Effector memory CD4-positive, alpha-beta T cell (primary cell): ENCODE results near the gene RAB40C.

Experiments used
- DNase-seq, 3 donors: peaks; one replicate each; pipeline ENCODE4 v3.0.0-alpha.2; 2020
- H3K27ac ChIP-seq: 2 replicates; pipeline ENCODE4 v1.7.0; 2013; ENCODE audit warnings: mild to moderate bottlenecking, low read length, moderate library complexity; ENCODE audit not compliant: insufficient read depth, poor library complexity, severe bottlenecking
- H3K27me3 ChIP-seq: replicated peaks from 2 replicates; pipeline ENCODE4 v1.7.0; 2013; ENCODE audit warnings: mild to moderate bottlenecking, low read length; ENCODE audit not compliant: insufficient read depth, control insufficient read depth, poor library complexity, severe bottlenecking
- H3K36me3 ChIP-seq: 2 replicates; pipeline ENCODE4 v1.7.0; 2013; ENCODE audit warnings: mild to moderate bottlenecking, low read length, moderate library complexity; ENCODE audit not compliant: control insufficient read depth, insufficient read depth
- H3K4me1 ChIP-seq: 2 replicates; pipeline ENCODE4 v1.7.0; 2013; ENCODE audit warnings: low read length, mild to moderate bottlenecking; ENCODE audit not compliant: control insufficient read depth, insufficient read depth, poor library complexity, severe bottlenecking
- H3K4me3 ChIP-seq: 2 replicates; pipeline ENCODE4 v1.7.0; 2013; ENCODE audit warnings: low read length, low read depth, mild to moderate bottlenecking; ENCODE audit not compliant: insufficient read depth, poor library complexity, severe bottlenecking
- H3K9me3 ChIP-seq: 2 replicates; pipeline ENCODE4 v1.7.0; 2013; ENCODE audit warnings: mild to moderate bottlenecking, low read length, moderate library complexity; ENCODE audit not compliant: control insufficient read depth

RAB40C gene

DNA sequence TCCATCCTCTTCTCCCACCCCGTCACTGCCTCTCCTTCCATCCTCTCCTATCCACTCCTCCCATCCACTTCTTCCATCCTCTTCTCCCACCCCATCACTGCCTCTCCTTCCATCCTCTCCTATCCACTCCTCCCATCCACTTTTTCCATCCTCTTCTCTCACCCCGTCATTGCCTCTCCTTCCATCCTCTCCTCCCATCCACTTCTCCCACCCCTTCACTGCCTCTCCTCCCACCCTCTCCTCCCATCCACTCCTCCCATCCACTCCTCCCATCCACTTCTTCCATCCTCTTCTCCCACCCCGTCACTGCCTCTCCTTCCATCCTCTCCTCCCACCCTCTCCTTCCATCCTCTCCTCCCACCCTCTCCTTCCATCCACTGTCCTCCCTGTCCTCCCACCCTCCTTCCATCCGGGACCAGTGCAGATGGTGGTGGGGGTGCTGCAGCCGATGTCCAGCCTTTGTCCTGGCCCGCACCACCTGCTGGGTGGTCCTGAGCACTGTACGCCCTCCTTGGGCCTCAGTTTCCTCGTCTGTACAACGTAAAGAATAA, 42.0 kb downstream of the RAB40C start:
- peaks cover 11% of the 10 kb centered on the region for H3K36me3 ChIP-seq
- no peak overlapping the region for H3K4me3 ChIP-seq
- no peaks in the 10 kb centered on the region for H3K27me3 ChIP-seq
- no peak for DNase-seq
- H3K4me1 ChIP-seq = peaks cover 12% of the 10 kb centered on the region
- H3K27ac ChIP-seq = no peak overlapping the region
- H3K9me3 ChIP-seq = no peaks in the 10 kb centered on the region

DNA sequence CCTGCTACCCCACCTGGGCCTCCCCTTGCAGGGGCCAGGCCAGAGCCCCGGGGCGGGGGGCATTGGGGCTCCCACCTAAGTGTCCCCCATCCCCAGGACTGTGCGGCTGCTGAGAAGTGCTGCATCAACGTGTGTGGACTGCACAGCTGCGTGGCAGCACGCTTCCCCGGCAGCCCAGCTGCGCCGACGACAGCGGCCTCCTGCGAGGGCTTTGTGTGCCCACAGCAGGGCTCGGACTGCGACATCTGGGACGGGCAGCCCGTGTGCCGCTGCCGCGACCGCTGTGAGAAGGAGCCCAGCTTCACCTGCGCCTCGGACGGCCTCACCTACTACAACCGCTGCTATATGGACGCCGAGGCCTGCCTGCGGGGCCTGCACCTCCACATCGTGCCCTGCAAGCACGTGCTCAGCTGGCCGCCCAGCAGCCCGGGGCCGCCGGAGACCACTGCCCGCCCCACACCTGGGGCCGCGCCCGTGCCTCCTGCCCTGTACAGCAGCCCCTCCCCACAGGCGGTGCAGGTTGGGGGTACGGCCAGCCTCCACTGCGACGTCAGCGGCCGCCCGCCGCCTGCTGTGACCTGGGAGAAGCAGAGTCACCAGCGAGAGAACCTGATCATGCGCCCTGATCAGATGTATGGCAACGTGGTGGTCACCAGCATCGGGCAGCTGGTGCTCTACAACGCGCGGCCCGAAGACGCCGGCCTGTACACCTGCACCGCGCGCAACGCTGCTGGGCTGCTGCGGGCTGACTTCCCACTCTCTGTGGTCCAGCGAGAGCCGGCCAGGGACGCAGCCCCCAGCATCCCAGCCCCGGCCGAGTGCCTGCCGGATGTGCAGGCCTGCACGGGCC, 42.8 kb downstream of the RAB40C start:
- H3K27me3 ChIP-seq = no peaks in the 10 kb centered on the region
- H3K4me3 ChIP-seq = no peak overlapping the region
- H3K27ac ChIP-seq = no peak overlapping the region
- no peaks in the 10 kb centered on the region for H3K9me3 ChIP-seq
- H3K36me3 ChIP-seq = peaks cover 4% of the 10 kb centered on the region
- peaks cover 12% of the 10 kb centered on the region for H3K4me1 ChIP-seq
- DNase-seq = no peak

DNA sequence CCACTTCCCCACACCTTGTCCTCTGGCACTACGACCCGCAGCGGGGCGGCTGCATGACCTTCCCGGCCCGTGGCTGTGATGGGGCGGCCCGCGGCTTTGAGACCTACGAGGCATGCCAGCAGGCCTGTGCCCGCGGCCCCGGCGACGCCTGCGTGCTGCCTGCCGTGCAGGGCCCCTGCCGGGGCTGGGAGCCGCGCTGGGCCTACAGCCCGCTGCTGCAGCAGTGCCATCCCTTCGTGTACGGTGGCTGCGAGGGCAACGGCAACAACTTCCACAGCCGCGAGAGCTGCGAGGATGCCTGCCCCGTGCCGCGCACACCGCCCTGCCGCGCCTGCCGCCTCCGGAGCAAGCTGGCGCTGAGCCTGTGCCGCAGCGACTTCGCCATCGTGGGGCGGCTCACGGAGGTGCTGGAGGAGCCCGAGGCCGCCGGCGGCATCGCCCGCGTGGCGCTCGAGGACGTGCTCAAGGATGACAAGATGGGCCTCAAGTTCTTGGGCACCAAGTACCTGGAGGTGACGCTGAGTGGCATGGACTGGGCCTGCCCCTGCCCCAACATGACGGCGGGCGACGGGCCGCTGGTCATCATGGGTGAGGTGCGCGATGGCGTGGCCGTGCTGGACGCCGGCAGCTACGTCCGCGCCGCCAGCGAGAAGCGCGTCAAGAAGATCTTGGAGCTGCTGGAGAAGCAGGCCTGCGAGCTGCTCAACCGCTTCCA, 43.6 kb downstream of the RAB40C start:
- peaks cover 12% of the 10 kb centered on the region for H3K4me1 ChIP-seq
- DNase-seq = no peak
- H3K4me3 ChIP-seq = no peak overlapping the region
- H3K36me3 ChIP-seq = no peaks in the 10 kb centered on the region
- H3K27me3 ChIP-seq = no peaks in the 10 kb centered on the region
- no peaks in the 10 kb centered on the region for H3K9me3 ChIP-seq
- no peak overlapping the region for H3K27ac ChIP-seq

DNA sequence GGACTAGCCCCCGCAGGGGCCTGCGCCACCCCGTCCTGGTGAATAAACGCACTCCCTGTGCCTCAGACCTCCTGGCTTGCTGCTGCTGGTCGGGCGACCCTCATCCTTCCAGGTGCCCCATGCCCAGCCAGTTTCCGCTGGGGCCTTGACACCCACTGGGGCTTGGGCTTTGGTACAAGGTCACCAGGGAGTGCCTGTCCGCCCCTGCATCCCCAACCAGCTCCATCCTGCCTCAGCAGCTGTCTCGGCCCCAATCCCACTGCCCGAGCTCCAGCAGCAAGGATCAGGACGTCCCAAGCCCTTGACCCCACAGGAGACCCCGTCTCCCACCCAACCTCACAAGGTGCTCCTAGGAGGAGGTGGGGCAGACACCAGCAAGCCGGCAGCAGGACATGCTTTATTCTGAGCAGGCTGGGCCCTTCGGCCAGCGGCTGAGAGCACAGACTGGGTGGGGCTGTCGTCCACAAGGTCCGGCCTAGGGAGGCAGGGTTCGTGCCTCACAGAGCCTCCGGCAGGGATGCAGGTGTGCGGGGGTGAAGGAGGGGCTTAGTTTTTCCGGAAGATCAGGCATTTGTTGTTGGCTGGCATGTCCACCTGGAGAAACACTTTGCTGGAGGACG, 44.3 kb downstream of the RAB40C start:
- Histone ChIP-seq H3K27me3 (no peaks in the 10 kb centered on the region), H3K27ac (no peak overlapping the region), H3K4me1 (peaks cover 12% of the 10 kb centered on the region), H3K9me3 (no peaks in the 10 kb centered on the region), H3K36me3 (no peaks in the 10 kb centered on the region), H3K4me3 (no peak overlapping the region)
- no peak for DNase-seq

DNA sequence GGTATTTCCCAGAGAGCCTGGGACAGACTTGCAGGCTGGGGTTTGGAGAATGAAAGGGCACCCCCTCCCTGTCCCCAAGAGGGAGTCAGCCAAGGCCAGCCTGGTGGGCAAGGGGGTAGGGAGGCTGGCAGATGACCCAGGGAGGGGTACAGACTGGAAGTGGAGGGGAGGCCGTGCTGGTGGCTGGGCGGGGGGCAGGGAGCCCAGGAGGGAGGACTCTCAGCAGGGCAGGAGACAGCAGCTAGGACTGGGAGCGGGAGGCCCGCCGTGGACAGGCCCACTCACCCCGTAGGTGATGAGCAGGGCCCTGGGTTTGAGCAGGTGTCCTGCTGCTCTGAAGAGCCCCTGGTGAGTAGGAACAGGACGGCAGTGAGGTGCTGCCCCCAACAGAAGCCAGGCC, 45.1 kb downstream of the RAB40C start:
- Histone ChIP-seq H3K36me3 (no peaks in the 10 kb centered on the region), H3K27me3 (no peaks in the 10 kb centered on the region), H3K4me1 (peaks cover 12% of the 10 kb centered on the region), H3K27ac (no peak overlapping the region), H3K4me3 (no peak overlapping the region), H3K9me3 (no peaks in the 10 kb centered on the region)
- DNase-seq = no peak

DNA sequence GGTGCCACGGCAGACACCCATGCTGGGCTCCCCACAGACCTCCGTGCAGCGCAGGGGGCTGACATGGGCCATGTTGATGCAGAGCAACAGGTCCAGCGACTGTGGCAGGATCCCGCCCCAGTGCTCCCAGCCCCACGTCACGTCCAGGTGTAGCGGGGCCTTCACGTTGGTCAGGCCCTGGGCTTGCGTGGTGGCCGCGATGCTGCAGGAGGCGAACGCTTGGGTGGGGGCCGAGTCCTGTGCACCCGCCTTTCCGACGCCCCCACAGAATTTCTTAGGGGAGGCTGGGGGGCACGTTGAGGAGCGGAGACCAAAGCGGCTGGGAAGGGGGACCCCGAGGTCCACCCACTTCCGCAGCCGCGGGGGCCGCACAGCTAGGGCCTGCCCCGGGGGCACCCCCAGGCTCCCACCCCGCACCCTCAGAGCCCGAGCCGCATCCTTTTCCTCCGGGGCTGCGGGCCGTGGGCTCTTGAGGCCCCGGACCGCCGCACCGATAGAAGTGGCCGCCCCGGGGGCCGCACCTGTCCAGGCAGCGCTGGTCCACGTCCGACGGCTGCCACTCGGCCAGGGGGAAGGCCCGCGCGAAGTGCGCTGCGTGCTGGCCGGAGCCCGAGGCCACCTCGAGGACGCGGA, 45.8 kb downstream of the RAB40C start:
- peaks cover 12% of the 10 kb centered on the region for H3K4me1 ChIP-seq
- H3K9me3 ChIP-seq = no peaks in the 10 kb centered on the region
- H3K27ac ChIP-seq = peak overlapping the region; percentile 83
- H3K4me3 ChIP-seq = peak overlapping the region; percentile 96
- H3K36me3 ChIP-seq = no peaks in the 10 kb centered on the region
- no peaks in the 10 kb centered on the region for H3K27me3 ChIP-seq
- DNase-seq = no peak

DNA sequence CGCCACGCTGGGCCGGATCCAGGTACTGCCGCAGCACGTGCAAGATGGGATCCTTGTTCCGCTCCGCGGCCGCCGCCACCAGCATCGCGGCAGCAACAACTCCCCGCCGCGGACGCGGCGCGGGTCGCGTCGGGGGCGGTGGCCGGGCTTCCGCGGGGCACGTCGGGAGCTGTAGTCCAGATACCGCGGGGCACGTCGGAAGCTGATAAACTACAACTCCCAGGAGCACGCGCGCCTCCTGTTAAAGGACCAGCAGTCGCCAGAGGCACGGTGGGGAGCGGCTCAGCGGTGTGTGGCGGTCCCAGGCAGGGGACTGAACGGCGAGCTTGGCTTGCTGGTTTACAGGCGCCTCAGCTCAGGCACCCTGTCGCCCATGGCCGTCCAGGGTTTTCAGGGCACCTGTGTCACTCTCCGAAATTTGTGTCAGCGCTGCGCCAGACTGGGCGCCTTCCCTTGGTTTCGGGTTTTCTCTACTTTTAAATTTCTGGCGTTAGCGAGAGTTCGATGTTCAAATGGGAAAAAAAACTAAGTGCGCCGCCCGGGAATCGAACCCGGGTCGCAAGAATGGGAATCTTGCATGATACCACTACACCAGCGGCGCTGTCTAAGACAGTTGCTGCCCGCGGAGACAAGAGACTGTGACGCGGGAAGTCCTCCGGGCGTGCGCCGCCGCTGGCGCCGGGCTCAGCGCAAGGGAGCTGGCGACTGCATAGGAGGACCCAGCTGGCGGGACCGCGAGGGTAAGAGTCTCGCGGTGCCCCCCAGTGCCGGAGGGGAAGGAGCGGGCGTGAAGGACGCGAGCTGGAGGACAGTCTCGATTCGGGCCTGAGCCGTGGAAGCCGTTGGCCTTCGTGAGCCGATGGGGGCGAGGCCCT, 46.6 kb downstream of the RAB40C start, which contains the start of gene METTL26:
Gene METTL26 (minus strand): TSS at position 100 of the 875 bp plus-strand sequence. CDS start 15 bp downstream, at position 85.
- peak; percentile 82 to 89 (median 86) for DNase-seq
- peaks cover 19% of the 10 kb centered on the region for H3K4me1 ChIP-seq
- H3K4me3 ChIP-seq = peak within 1 kb of the TSS; percentile 96
- no peaks in the 10 kb centered on the region for H3K9me3 ChIP-seq
- no peaks in the 10 kb centered on the region for H3K27me3 ChIP-seq
- H3K27ac ChIP-seq = peak within 1 kb of the TSS; percentile 83
- H3K36me3 ChIP-seq = no peaks in the 10 kb centered on the region

DNA sequence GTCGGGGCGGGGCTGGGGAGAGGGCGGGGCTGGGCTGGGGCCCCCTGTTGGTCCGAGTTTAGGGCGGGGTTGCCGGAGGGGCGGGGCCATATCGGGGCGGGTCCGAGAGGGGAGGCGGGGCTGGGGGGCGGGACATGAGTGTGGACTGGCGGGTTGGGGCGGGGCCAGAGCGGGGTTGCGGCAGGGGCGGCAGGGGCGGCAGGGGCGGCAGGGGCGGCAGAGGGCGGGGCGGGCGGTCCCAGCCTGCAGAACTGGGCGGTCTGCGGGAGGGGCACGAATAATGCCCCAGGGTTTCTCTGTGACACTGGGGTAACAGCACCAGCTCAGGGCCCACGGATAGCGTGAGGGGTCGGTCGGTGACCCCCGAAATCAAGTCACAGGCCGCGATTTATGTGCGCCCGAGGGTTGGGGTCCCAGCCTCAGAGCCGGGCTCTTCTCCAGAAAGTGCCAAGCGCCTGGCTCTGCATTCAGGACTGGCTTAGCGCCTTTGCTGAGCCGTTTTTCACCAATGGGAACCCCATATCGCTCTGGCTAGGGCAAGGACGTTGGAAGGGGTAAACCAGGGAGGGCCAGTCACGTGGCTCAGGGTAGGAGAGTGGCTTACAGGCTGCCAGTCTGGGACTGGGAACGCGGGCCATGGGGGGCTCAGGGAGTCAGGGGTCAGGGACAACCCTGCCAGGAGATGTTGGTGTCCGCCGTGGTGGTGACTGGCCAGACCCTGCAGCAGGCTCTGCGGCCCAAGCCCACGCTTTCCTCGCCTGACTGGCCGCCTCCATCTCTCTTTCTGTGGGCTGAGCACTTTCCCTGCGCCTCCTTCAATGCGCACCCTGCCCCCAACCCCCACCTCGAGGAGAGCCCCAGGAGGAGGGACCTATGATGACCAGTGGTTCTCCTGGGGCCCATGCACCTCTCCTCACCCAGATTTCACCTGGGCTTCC, 47.5 kb downstream of the RAB40C start:
- no peaks in the 10 kb centered on the region for H3K36me3 ChIP-seq
- peaks cover 21% of the 10 kb centered on the region for H3K4me1 ChIP-seq
- no peaks in the 10 kb centered on the region for H3K27me3 ChIP-seq
- H3K4me3 ChIP-seq = peak overlapping the region; percentile 96
- peak overlapping the region; percentile 83 for H3K27ac ChIP-seq
- peak; percentile 80 to 85 (median 83) for DNase-seq
- no peaks in the 10 kb centered on the region for H3K9me3 ChIP-seq
